Breast epithelium (tissue), 3 donors: ENCODE data around the gene SIAH3.

Experiments
- POLR2A ChIP-seq: fragments of 450-650 bp; IDR thresholded peaks from one replicate; pipeline ENCODE4 v1.6.1; 2016; ENCODE audit warnings: antibody characterized with exemption, mild to moderate bottlenecking, moderate library complexity
- TF ChIP-seq, protein P1 (sequence below), 3 donors: fragments of 450-650 bp; IDR thresholded peaks; one replicate each; pipeline ENCODE4 v1.5.1; 2016 to 2017; ENCODE audit warnings: antibody characterized with exemption in 3 of 3, mild to moderate bottlenecking in 3 of 3, moderate library complexity in 3 of 3

DNA sequence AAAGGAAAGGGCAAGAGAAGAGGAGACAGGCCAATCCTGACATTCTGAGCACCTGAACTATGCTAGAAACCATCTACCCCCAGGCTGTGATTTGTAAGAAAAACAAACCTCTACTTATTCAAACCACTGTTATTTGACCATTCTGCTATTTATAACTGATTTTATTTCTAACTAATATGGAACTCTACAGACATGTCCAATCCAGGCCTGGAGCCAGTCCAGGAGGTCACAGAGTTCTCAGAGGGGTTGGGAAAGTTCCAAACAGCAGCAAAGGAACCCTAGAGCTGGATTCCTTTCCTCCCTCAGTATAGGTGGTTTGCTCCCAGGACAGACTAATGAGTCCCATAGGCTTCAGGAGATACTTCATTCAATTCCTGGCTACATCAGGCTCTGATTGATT, 24.2 kb downstream of the SIAH3 start:
- TF ChIP-seq, protein P1, sequence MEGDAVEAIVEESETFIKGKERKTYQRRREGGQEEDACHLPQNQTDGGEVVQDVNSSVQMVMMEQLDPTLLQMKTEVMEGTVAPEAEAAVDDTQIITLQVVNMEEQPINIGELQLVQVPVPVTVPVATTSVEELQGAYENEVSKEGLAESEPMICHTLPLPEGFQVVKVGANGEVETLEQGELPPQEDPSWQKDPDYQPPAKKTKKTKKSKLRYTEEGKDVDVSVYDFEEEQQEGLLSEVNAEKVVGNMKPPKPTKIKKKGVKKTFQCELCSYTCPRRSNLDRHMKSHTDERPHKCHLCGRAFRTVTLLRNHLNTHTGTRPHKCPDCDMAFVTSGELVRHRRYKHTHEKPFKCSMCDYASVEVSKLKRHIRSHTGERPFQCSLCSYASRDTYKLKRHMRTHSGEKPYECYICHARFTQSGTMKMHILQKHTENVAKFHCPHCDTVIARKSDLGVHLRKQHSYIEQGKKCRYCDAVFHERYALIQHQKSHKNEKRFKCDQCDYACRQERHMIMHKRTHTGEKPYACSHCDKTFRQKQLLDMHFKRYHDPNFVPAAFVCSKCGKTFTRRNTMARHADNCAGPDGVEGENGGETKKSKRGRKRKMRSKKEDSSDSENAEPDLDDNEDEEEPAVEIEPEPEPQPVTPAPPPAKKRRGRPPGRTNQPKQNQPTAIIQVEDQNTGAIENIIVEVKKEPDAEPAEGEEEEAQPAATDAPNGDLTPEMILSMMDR (IDR thresholded peaks at IDR 0.05) = no peak
- TF ChIP-seq POLR2A = no peak
